Endothelial cell of umbilical vein (primary cell): ENCODE measurements around the gene NUP214. TPM values are rescaled to one million over a fixed set of nuclear protein-coding genes. Genes with fewer than 3 reads are reported as not detected.
"Not testable (repeated sequence)": the region's sequence is repeated elsewhere in the genome, so short reads cannot be mapped to it uniquely, and the experiment has no call there.

Experiments
- BruUV-seq: library from RNA; stranded (reverse); fragments of 400-500 nt; replicated peaks from 2 replicates; lab custom pipeline; 2021; lab: Mats Ljungman, UMichigan
- CTCF ChIA-PET: fragments of 300-600, 350-600 bp; sonication (Branson Sonifier 250); formaldehyde crosslinking; loops from one replicate; lab custom pipeline; 2021; ENCODE audit warnings: antibody characterized with exemption, inconsistent platforms; lab: Charles Lee
- POLR2A ChIA-PET: fragments of 300-600, 350-600 bp; sonication (Branson Sonifier 250); formaldehyde crosslinking; loops from one replicate; lab custom pipeline; 2021; ENCODE audit warnings: antibody characterized with exemption, inconsistent platforms; lab: Charles Lee
- DNase-seq: peaks from one replicate; pipeline ENCODE4 v3.0.0-alpha.2; 2011; ENCODE audit warnings: low read depth, low spot score
- FAIRE-seq: peaks from 2 replicates; lab custom pipeline; 2011; peaks lifted over from hg19 to GRCh38; lab: Jason Lieb, UNC
- H2AFZ ChIP-seq: 2 replicates; pipeline ENCODE4 v1.6.0; 2012; ENCODE audit warnings: low read depth, low read length, control low read depth, inconsistent platforms
- H3K27ac ChIP-seq: 2 replicates; pipeline ENCODE4 v1.5.1; 2011; ENCODE audit warnings: low read depth, mild to moderate bottlenecking, control low read depth, low read length, moderate library complexity; ENCODE audit not compliant: insufficient read depth
- H3K27me3 ChIP-seq, 2 experiments: 2 replicates each; pipeline versions ENCODE4 v1.6.0 to v1.6.1; 2011; ENCODE audit warnings: low read length in 2 of 2, mixed read lengths in 1 of 2; ENCODE audit not compliant: control insufficient read depth in 2 of 2, insufficient read depth in 2 of 2
- H3K36me3 ChIP-seq, 2 experiments: 2 replicates in 1 of 2; 3 replicates in 1 of 2; pipeline ENCODE4 v1.5.1; 2011; ENCODE audit warnings: low read length in 2 of 2, mild to moderate bottlenecking in 1 of 2, moderate library complexity in 1 of 2; ENCODE audit not compliant: control insufficient read depth in 2 of 2, insufficient read depth in 2 of 2; ENCODE audit errors: extremely low read depth in 1 of 2
- H3K4me1 ChIP-seq: 3 replicates; pipeline ENCODE4 v1.5.1; 2011; ENCODE audit warnings: mild to moderate bottlenecking, low read length; ENCODE audit not compliant: control insufficient read depth, insufficient read depth; ENCODE audit errors: extremely low read depth
- H3K4me2 ChIP-seq: 2 replicates; pipeline ENCODE4 v1.6.1; 2011; ENCODE audit warnings: low read length, control low read depth, mixed read lengths; ENCODE audit not compliant: insufficient read depth
- H3K4me3 ChIP-seq, 3 experiments: fragments of 200-600 bp in 1 of 3; sonication (generic), shearing (Covaris generic) in 1 of 3; replicated peaks in 1 of 3; 2 replicates each; pipeline ENCODE4 v1.5.1; 2011 to 2016; ENCODE audit warnings: control low read depth in 3 of 3, low read length in 3 of 3, mild to moderate bottlenecking in 2 of 3, inconsistent platforms in 1 of 3, low read depth in 1 of 3, moderate library complexity in 1 of 3; ENCODE audit not compliant: insufficient read depth in 1 of 3
- H3K79me2 ChIP-seq: 2 replicates; pipeline ENCODE4 v1.6.0; 2012; ENCODE audit warnings: low read length, inconsistent platforms; ENCODE audit not compliant: control insufficient read depth, insufficient read depth
- H3K9ac ChIP-seq: replicated peaks from 2 replicates; pipeline ENCODE3; 2011; ENCODE audit warnings: low read length, control low read depth; ENCODE audit not compliant: insufficient read depth; ENCODE audit errors: extremely low read depth
- H3K9me1 ChIP-seq: replicated peaks from 3 replicates; pipeline ENCODE4 v1.6.0; 2011; ENCODE audit warnings: mild to moderate bottlenecking, low read length; ENCODE audit not compliant: control insufficient read depth, insufficient read depth; ENCODE audit errors: extremely low read depth
- H3K9me3 ChIP-seq: replicated peaks from 2 replicates; pipeline ENCODE4 v1.5.1; 2012; ENCODE audit warnings: low read length, inconsistent platforms; ENCODE audit not compliant: control insufficient read depth, insufficient read depth
- H4K20me1 ChIP-seq: replicated peaks from 2 replicates; pipeline ENCODE3; 2011; ENCODE audit warnings: mild to moderate bottlenecking, low read length; ENCODE audit not compliant: control insufficient read depth, insufficient read depth; ENCODE audit errors: extremely low read depth
- GATA2 ChIP-seq: IDR thresholded peaks from 2 replicates; pipeline ENCODE4 v1.7.0; 2011; ENCODE audit warnings: low read depth, mild to moderate bottlenecking, moderate library complexity, mixed read lengths, low read length; ENCODE audit not compliant: insufficient read length, insufficient read depth
- POLR2A ChIP-seq: IDR thresholded peaks from 2 replicates; pipeline ENCODE4 v1.6.1; 2012; ENCODE audit warnings: low read depth, mild to moderate bottlenecking, control low read depth, low read length
- dilution Hi-C: fragments of 300-500 bp; cut with MboI; formaldehyde crosslinking; loops from one replicate; pipeline ENCODE4 v1.15.0; 2019; ENCODE audit warnings: low sequenced_read_pairs; ENCODE audit not compliant: extremely low pct_ligation_motif_present
- intact Hi-C: fragments of 100-400 bp; cut with micrococcal nuclease; formaldehyde crosslinking; loops from one replicate; pipeline ENCODE4 v1.10.0; 2022
- polyA plus RNA-seq, 4 experiments: library from polyadenylated mRNA; depleted of rRNA in 3 of 4; stranded (reverse) in 3 of 4; unstranded in 1 of 4; fragments of >200 nt; gene quantifications; 2 replicates each; pipeline versions ENCODE4 v1.2.1 to v1.2.3, GENCODE V29; 2011 to 2012; ENCODE audit warnings: missing spikeins in 1 of 4
- total RNA-seq: library from RNA; stranded (reverse); gene quantifications from 2 replicates; pipeline ENCODE4 v1.2.3, GENCODE V29; 2021

Gene NUP214
- total and polyA plus RNA-seq, 2 donors (not counting 3 experiments of a cell fraction or from before 2014, with no cell fraction given): 28.7 to 65.9 TPM

DNA sequence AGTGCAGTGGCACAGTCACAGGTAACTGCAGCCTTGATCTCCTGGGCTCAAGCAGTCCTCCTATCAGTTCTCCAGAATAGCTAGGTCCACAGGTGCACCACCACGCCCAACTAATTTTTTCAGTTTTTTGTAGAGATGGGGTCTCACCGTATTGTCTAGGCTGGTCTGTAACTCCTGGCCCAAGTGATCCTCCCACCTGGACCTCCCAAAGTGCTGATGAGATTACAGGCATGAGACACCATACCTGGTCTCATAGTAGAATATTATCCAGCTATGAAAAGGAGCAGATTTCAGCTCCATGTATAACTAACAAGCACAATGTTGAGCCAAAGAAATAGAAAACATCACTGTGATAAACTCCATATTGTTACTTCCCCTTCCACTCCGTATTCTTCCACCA lies 81.1 kb downstream of the NUP214 start:
- no peak for FAIRE-seq
- H3K27me3 ChIP-seq: no peaks in the 10 kb centered on the region
- no peak overlapping the region for H3K4me2 ChIP-seq
- dilution Hi-C loops: no loop called here
- TF ChIP-seq POLR2A: no peak
- TF ChIP-seq GATA2: no peak
- no peaks in the 10 kb centered on the region for H3K4me1 ChIP-seq
- H4K20me1 ChIP-seq: no peaks in the 10 kb centered on the region
- H3K9me1 ChIP-seq: no peaks in the 10 kb centered on the region
- no peak for DNase-seq
- H3K4me3 ChIP-seq: no peak overlapping the region
- ChIA-PET POLR2A (no interaction called here), CTCF (interaction anchor here (1.5 to 2.2 kb wide), 3 partner anchors 9 to 130 kb away, joined by 6 to 7 read pairs (median 7); no protein-coding TSS in a partner anchor)
- H2AFZ ChIP-seq: no peak overlapping the region
- intact Hi-C loops: no loop called here
- H3K9ac ChIP-seq: no peak overlapping the region
- H3K79me2 ChIP-seq: no peaks in the 10 kb centered on the region
- H3K36me3 ChIP-seq: peaks cover 7 to 13% of the 10 kb centered on the region in 2 experiments
- no TSS peak for BruUV-seq
- no peaks in the 10 kb centered on the region for H3K9me3 ChIP-seq
- H3K27ac ChIP-seq: no peak overlapping the region

- intact Hi-C loops, DNase-seq, H3K9ac ChIP-seq, H3K4me3 ChIP-seq, H4K20me1 ChIP-seq, POLR2A ChIA-PET, H3K36me3 ChIP-seq, BruUV-seq, H3K4me2 ChIP-seq, H3K27ac ChIP-seq, H3K79me2 ChIP-seq, H3K9me1 ChIP-seq, H3K27me3 ChIP-seq, dilution Hi-C loops, H3K9me3 ChIP-seq, H2AFZ ChIP-seq, FAIRE-seq: not testable (repeated sequence)
- CTCF ChIA-PET: interaction anchor here (0.6 kb wide), 1 partner anchor 10 kb away, joined by 3 read pairs; no protein-coding TSS in a partner anchor
- peaks cover 28% of the 10 kb centered on the region for H3K4me1 ChIP-seq
Observed at GRCh38 chr9:131211920-131212319, 86.5 kb downstream of the NUP214 start.
